ENCODE measurements around the gene CHRNA3. TPM values are rescaled to one million over a fixed set of nuclear protein-coding genes. Genes with fewer than 3 reads are reported as not detected.

Gene CHRNA3
- total RNA-seq, 4 donors from 2014 or later = 0.70 to 1.9 (median 1.6) TPM; not detected in 1

GRCh38 chr15:78637776-78638435 lies 17.1 kb upstream of the CHRNA3 start:
- Histone ChIP-seq H3K4me1 (peaks cover 13% of the 10 kb centered on the region), H3K27ac (no peak overlapping the region), H3K9me3 (peaks cover 6% of the 10 kb centered on the region), H3K36me3 (no peaks in the 10 kb centered on the region), H3K27me3 (peaks cover 12% of the 10 kb centered on the region), H3K4me3 (no peak overlapping the region)
- TF ChIP-seq EP300 (IDR thresholded peaks at IDR 0.05) = no peak
- TF ChIP-seq CTCF (IDR thresholded peaks at IDR 0.05) = no peak
- TF ChIP-seq POLR2AphosphoS5 (IDR thresholded peaks at IDR 0.05) = no peak
- TF ChIP-seq POLR2A (IDR thresholded peaks at IDR 0.05) = no peak
- 100% methylated on average over 2 of the region's 4 CpGs for WGBS
- no peak for DNase-seq (ENCODE audit: low spot score in 2 of 2)

GRCh38 chr15:78636378-78636859 lies 15.6 kb upstream of the CHRNA3 start:
- 92% methylated on average over 2 of the region's 2 CpGs for WGBS
- DNase-seq (ENCODE audit: low spot score in 2 of 2) = no peak

GRCh38 chr15:78635346-78635745 lies 14.6 kb upstream of the CHRNA3 start:
- Histone ChIP-seq H3K27me3 (peaks cover 3% of the 10 kb centered on the region), H3K27ac (no peak overlapping the region), H3K36me3 (no peaks in the 10 kb centered on the region), H3K4me3 (no peak overlapping the region), H3K4me1 (no peaks in the 10 kb centered on the region), H3K9me3 (peaks cover 6% of the 10 kb centered on the region)
- TF ChIP-seq CTCF (IDR thresholded peaks at IDR 0.05) (no peak), POLR2A (IDR thresholded peaks at IDR 0.05) (no peak), POLR2AphosphoS5 (IDR thresholded peaks at IDR 0.05) (no peak), EP300 (IDR thresholded peaks at IDR 0.05) (no peak)
- peak in 1 of 2 donors; percentile 73 for DNase-seq (ENCODE audit: low spot score in 2 of 2)
- WGBS = 92% methylated on average over 10 of the region's 10 CpGs

More at GRCh38 chr15:78636378-78636859, 15.6 kb upstream of the CHRNA3 start:
- TF ChIP-seq EP300 (IDR thresholded peaks at IDR 0.05) = no peak
- no peak for TF ChIP-seq CTCF (IDR thresholded peaks at IDR 0.05)
- TF ChIP-seq POLR2A (IDR thresholded peaks at IDR 0.05) = no peak
- TF ChIP-seq POLR2AphosphoS5 (IDR thresholded peaks at IDR 0.05) = no peak
- Histone ChIP-seq H3K27me3 (peaks cover 12% of the 10 kb centered on the region), H3K4me1 (peaks cover 10% of the 10 kb centered on the region), H3K9me3 (peaks cover 6% of the 10 kb centered on the region), H3K27ac (no peak overlapping the region), H3K36me3 (no peaks in the 10 kb centered on the region), H3K4me3 (no peak overlapping the region)

GRCh38 chr15:78634210-78635145 lies 13.7 kb upstream of the CHRNA3 start:
- no peak overlapping the region for H3K4me3 ChIP-seq
- TF ChIP-seq POLR2A (IDR thresholded peaks at IDR 0.05) (no peak), CTCF (IDR thresholded peaks at IDR 0.05) (no peak), EP300 (IDR thresholded peaks at IDR 0.05) (no peak), POLR2AphosphoS5 (IDR thresholded peaks at IDR 0.05) (no peak)
- H3K27me3 ChIP-seq = peaks cover 4% of the 10 kb centered on the region
- 90% methylated on average over 9 of the region's 12 CpGs for WGBS
- no peak overlapping the region for H3K27ac ChIP-seq
- peaks cover 6% of the 10 kb centered on the region for H3K9me3 ChIP-seq
- DNase-seq (ENCODE audit: low spot score in 2 of 2) = peak in 1 of 2 donors; percentile 56
- no peaks in the 10 kb centered on the region for H3K4me1 ChIP-seq
- no peaks in the 10 kb centered on the region for H3K36me3 ChIP-seq

- Histone ChIP-seq H3K27me3 (peaks cover 15% of the 10 kb centered on the region), H3K27ac (no peak overlapping the region), H3K4me3 (no peak overlapping the region), H3K4me1 (peaks cover 7% of the 10 kb centered on the region), H3K36me3 (no peaks in the 10 kb centered on the region), H3K9me3 (peaks cover 6% of the 10 kb centered on the region)
- DNase-seq (ENCODE audit: low spot score in 2 of 2) = no peak
- 98% methylated on average over 2 of the region's 2 CpGs for WGBS
- no peak for TF ChIP-seq EP300 (IDR thresholded peaks at IDR 0.05)
- TF ChIP-seq CTCF (IDR thresholded peaks at IDR 0.05) = no peak
- TF ChIP-seq POLR2AphosphoS5 (IDR thresholded peaks at IDR 0.05) = no peak
- TF ChIP-seq POLR2A (IDR thresholded peaks at IDR 0.05) = no peak
Observed at GRCh38 chr15:78633348-78633747, 12.6 kb upstream of the CHRNA3 start.

All from suprapubic skin (tissue), 4 donors.